HCT116 (cell line): ENCODE results near the gene PTPRCAP.

Experiments
- EZH2phosphoT487 ChIP-seq: fragments of 200-600 bp; IDR thresholded peaks from 2 replicates; pipeline ENCODE4 v1.6.1; 2018; ENCODE audit warnings: antibody characterized with exemption, borderline replicate concordance
- POLR2A ChIP-seq: IDR thresholded peaks from 2 replicates; pipeline ENCODE4 v1.7.0; 2011; ENCODE audit warnings: borderline replicate concordance; ENCODE audit not compliant: insufficient read depth, insufficient read length; ENCODE audit errors: extremely low read depth
- POLR2AphosphoS5 ChIP-seq: IDR thresholded peaks from 2 replicates; pipeline ENCODE4 v1.6.1; 2011; ENCODE audit warnings: mild to moderate bottlenecking, low read depth, low read length, moderate library complexity
- TCF7L2 ChIP-seq: IDR thresholded peaks from 2 replicates; pipeline ENCODE4 v1.7.0; 2011; ENCODE audit warnings: borderline replicate concordance, inconsistent platforms; ENCODE audit not compliant: insufficient read depth, insufficient read length; ENCODE audit errors: extremely low read depth
- TF ChIP-seq, protein P1 (sequence below): IDR thresholded peaks from 2 replicates; pipeline ENCODE4 v1.6.1; 2012; ENCODE audit warnings: low read depth

DNA sequence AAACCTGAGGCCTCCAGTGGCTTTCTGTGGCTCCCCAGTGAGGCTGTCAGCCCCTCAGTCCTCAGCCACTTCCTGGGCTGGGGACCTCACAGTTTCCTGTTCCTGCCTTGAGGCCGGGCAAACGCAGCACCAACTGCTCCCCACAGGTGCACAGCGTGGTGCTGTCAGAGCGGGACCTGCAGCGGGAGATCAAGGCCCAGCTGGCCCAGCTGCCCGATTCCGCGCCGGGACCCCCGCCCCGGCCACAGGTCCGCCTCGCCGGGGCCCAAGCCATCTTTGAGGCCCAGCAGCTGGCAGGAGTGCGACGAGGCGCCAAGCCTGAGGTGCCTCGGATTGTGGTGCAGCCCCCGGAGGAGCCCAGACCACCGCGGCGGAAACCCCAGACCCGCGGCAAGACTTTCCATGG lies 28.2 kb downstream of the PTPRCAP start:
- TF ChIP-seq POLR2A (no peak), EZH2phosphoT487 (no peak), POLR2AphosphoS5 (no peak), TCF7L2 (no peak)
- TF ChIP-seq, protein P1, sequence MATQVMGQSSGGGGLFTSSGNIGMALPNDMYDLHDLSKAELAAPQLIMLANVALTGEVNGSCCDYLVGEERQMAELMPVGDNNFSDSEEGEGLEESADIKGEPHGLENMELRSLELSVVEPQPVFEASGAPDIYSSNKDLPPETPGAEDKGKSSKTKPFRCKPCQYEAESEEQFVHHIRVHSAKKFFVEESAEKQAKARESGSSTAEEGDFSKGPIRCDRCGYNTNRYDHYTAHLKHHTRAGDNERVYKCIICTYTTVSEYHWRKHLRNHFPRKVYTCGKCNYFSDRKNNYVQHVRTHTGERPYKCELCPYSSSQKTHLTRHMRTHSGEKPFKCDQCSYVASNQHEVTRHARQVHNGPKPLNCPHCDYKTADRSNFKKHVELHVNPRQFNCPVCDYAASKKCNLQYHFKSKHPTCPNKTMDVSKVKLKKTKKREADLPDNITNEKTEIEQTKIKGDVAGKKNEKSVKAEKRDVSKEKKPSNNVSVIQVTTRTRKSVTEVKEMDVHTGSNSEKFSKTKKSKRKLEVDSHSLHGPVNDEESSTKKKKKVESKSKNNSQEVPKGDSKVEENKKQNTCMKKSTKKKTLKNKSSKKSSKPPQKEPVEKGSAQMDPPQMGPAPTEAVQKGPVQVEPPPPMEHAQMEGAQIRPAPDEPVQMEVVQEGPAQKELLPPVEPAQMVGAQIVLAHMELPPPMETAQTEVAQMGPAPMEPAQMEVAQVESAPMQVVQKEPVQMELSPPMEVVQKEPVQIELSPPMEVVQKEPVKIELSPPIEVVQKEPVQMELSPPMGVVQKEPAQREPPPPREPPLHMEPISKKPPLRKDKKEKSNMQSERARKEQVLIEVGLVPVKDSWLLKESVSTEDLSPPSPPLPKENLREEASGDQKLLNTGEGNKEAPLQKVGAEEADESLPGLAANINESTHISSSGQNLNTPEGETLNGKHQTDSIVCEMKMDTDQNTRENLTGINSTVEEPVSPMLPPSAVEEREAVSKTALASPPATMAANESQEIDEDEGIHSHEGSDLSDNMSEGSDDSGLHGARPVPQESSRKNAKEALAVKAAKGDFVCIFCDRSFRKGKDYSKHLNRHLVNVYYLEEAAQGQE, result no peak
